DOHH2 (cell line): ENCODE data around the gene PRKN.

Experiments used
- H3F3A ChIP-seq: fragments of 200-600 bp; sonication (generic), shearing (Covaris generic); 2 replicates; pipeline ENCODE4 v1.6.0; 2016; ENCODE audit warnings: antibody characterized with exemption, mild to moderate bottlenecking; ENCODE audit not compliant: control insufficient read depth, insufficient read depth
- H3K27ac ChIP-seq: fragments of 200-600 bp; sonication (generic); 2 replicates; pipeline ENCODE4 v1.5.1; 2014; ENCODE audit warnings: low read depth, mild to moderate bottlenecking, low read length, moderate library complexity
- H3K27me3 ChIP-seq: fragments of 200-600 bp; sonication (generic); 2 replicates; pipeline ENCODE4 v1.6.1; 2014; ENCODE audit warnings: mild to moderate bottlenecking, low read length, mixed read lengths; ENCODE audit not compliant: control insufficient read depth
- H3K36me3 ChIP-seq: fragments of 200-600 bp; sonication (generic); 2 replicates; pipeline ENCODE4 v1.6.1; 2014; ENCODE audit warnings: mild to moderate bottlenecking, low read length, moderate library complexity, mixed read lengths; ENCODE audit not compliant: control insufficient read depth
- H3K4me1 ChIP-seq: fragments of 200-600 bp; sonication (generic); 2 replicates; pipeline ENCODE4 v1.6.1; 2014; ENCODE audit warnings: mild to moderate bottlenecking, low read length, mixed read lengths; ENCODE audit not compliant: control insufficient read depth
- H3K4me2 ChIP-seq: fragments of 200-600 bp; sonication (generic); 2 replicates; pipeline ENCODE4 v1.6.0; 2014; ENCODE audit warnings: mild to moderate bottlenecking, low read length, moderate library complexity
- H3K4me3 ChIP-seq: fragments of 200-600 bp; sonication (generic); 2 replicates; pipeline ENCODE4 v1.5.1; 2014; ENCODE audit warnings: mild to moderate bottlenecking, low read length, mixed read lengths
- H3K79me2 ChIP-seq: fragments of 200-600 bp; sonication (generic); 2 replicates; pipeline ENCODE4 v1.6.1; 2014; ENCODE audit warnings: mild to moderate bottlenecking, low read length, mixed read lengths; ENCODE audit not compliant: control insufficient read depth
- H3K9me2 ChIP-seq: fragments of 200-600 bp; sonication (generic); replicated peaks from 2 replicates; pipeline ENCODE4 v1.6.1; 2014; ENCODE audit warnings: mild to moderate bottlenecking, low read length, mixed read lengths; ENCODE audit not compliant: control insufficient read depth
- H3K9me3 ChIP-seq: fragments of 200-600 bp; sonication (generic); 2 replicates; pipeline ENCODE4 v1.6.1; 2014; ENCODE audit warnings: antibody characterized with exemption, low read length, mixed read lengths; ENCODE audit not compliant: control insufficient read depth, insufficient read depth
- H4K20me1 ChIP-seq: fragments of 200-600 bp; sonication (generic); 2 replicates; pipeline ENCODE4 v1.6.0; 2014; ENCODE audit warnings: low read depth, mild to moderate bottlenecking, antibody characterized with exemption, low read length, moderate library complexity; ENCODE audit not compliant: control insufficient read depth, insufficient read depth
- CTCF ChIP-seq: fragments of 200-600 bp; sonication (generic); IDR thresholded peaks from one replicate; pipeline ENCODE4 v1.5.1; 2014; ENCODE audit warnings: antibody characterized with exemption, mild to moderate bottlenecking, low read depth, low read length; ENCODE audit not compliant: poor library complexity, severe bottlenecking
- EZH2phosphoT487 ChIP-seq: fragments of 200-600 bp; sonication (generic); IDR thresholded peaks from 2 replicates; pipeline ENCODE4 v1.6.1; 2017; ENCODE audit warnings: borderline replicate concordance, mild to moderate bottlenecking, antibody characterized with exemption, low read length, moderate library complexity, mixed read lengths

PRKN gene

GRCh38 chr6:161377116-161377515, 1350.5 kb downstream of the PRKN start:
- Histone ChIP-seq H3K27me3 (no peaks in the 10 kb centered on the region), H3K27ac (no peak overlapping the region), H3K9me2 (no peaks in the 10 kb centered on the region), H3K36me3 (no peaks in the 10 kb centered on the region), H3K4me2 (no peak overlapping the region), H3K4me3 (no peak overlapping the region), H3K4me1 (0 out of 2 replicates have a peak, but pooled peaks cover 3% of the 10 kb centered on the region), H4K20me1 (no peaks in the 10 kb centered on the region), H3K79me2 (no peaks in the 10 kb centered on the region), H3K9me3 (no peaks in the 10 kb centered on the region), H3F3A (no peaks in the 10 kb centered on the region)
- TF ChIP-seq EZH2phosphoT487: no peak

- Histone ChIP-seq H3K4me1 (0 out of 2 replicates have a peak, but pooled peaks cover 3% of the 10 kb centered on the region), H3K4me3 (no peak overlapping the region), H3K27me3 (no peaks in the 10 kb centered on the region), H3K36me3 (no peaks in the 10 kb centered on the region), H3K79me2 (no peaks in the 10 kb centered on the region), H3K4me2 (no peak overlapping the region), H3K9me3 (no peaks in the 10 kb centered on the region), H3K27ac (no peak overlapping the region), H3F3A (no peaks in the 10 kb centered on the region), H4K20me1 (no peaks in the 10 kb centered on the region), H3K9me2 (no peaks in the 10 kb centered on the region)
- TF ChIP-seq EZH2phosphoT487 (no peak), CTCF (no peak)
These were observed 1351.2 kb downstream of the PRKN start for GRCh38 chr6:161376367-161376766.

GRCh38 chr6:161374971-161375873, 1352.3 kb downstream of the PRKN start:
- Histone ChIP-seq H3K4me1 (0 out of 2 replicates have a peak, but pooled peaks cover 3% of the 10 kb centered on the region), H3K4me3 (no peak overlapping the region), H3K27me3 (no peaks in the 10 kb centered on the region), H3K9me2 (no peaks in the 10 kb centered on the region), H3K9me3 (no peaks in the 10 kb centered on the region), H4K20me1 (no peaks in the 10 kb centered on the region), H3K4me2 (no peak overlapping the region), H3K36me3 (no peaks in the 10 kb centered on the region), H3K27ac (no peak overlapping the region), H3F3A (no peaks in the 10 kb centered on the region), H3K79me2 (no peaks in the 10 kb centered on the region)
- no peak for TF ChIP-seq EZH2phosphoT487
- TF ChIP-seq CTCF: peak; percentile 22

GRCh38 chr6:161373905-161374451, 1353.6 kb downstream of the PRKN start:
- Histone ChIP-seq H3K27ac (no peak overlapping the region), H3K4me3 (no peak overlapping the region), H4K20me1 (no peaks in the 10 kb centered on the region), H3K4me1 (0 out of 2 replicates have a peak, but pooled peaks cover 3% of the 10 kb centered on the region), H3K36me3 (no peaks in the 10 kb centered on the region), H3K9me2 (no peaks in the 10 kb centered on the region), H3K4me2 (peak overlapping the region; percentile 43), H3K27me3 (no peaks in the 10 kb centered on the region), H3K9me3 (no peaks in the 10 kb centered on the region), H3K79me2 (no peaks in the 10 kb centered on the region), H3F3A (no peaks in the 10 kb centered on the region)
- no peak for TF ChIP-seq EZH2phosphoT487
- TF ChIP-seq CTCF: peak; percentile 98
